Posterior cingulate gyrus (tissue), 11 donors: ENCODE measurements around the gene FAM193A.
A peak's percentile ranks its signal among the peaks of the same experiment; 100 is the strongest.

Experiments used
- DNase-seq, 10 donors: peaks; one replicate each; pipeline versions ENCODE4 v3.0.0 to v3.0.0-alpha.2; 2020 to 2021; ENCODE audit warnings: mixed read lengths in 3 of 10
- intact Hi-C: fragments of 100-400 bp; cut with DNase I; formaldehyde crosslinking; loops from one replicate; pipeline ENCODE4 v1.15.1; 2023

Gene FAM193A

DNA sequence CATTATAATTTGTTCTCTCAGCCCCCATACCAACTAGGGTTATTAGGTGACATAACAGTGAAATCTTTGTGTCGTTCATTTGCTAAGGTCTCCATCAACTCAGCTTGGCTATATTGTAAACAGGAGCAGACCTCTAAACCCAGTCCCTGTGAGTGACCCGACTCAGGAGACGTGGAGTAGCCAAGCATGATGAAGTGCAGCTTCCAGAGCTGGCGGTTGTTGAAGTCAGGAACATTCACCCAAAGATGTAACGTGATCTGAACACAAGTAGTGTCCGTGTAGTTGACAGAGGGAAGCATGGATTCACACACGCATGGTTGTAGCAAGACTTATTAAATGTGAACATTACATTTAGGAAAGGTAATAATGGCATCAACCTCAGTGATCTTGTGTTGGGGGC, 102.3 kb downstream of the FAM193A start:
- intact Hi-C loops, result no loop called here
- DNase-seq, result no peak

DNA sequence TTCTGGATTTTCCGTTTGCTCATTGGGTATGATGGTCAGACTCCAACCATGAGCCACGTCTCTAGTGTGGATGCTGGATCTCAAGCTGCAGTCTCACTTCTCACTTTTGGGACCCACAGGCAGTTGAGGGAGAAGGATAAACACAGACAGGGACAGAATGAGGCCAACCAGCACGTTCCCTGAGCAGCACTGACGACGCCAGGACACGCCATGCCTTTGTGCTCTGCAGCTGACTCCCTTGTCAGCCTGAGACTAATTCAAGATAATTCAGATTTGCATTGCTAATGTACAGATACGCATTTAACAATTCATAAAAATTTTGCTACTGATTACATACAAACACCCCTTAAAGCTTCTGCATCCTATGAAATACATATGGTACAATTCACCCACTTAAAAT, 106.5 kb downstream of the FAM193A start:
- DNase-seq, result peak in 1 of 10 donors; percentile 52
- intact Hi-C loops, result no loop called here

GRCh38 chr4:2643555-2643954, 107.1 kb downstream of the FAM193A start:
- intact Hi-C loops, result no loop called here
- DNase-seq, result peak in 1 of 10 donors; percentile 32

DNA sequence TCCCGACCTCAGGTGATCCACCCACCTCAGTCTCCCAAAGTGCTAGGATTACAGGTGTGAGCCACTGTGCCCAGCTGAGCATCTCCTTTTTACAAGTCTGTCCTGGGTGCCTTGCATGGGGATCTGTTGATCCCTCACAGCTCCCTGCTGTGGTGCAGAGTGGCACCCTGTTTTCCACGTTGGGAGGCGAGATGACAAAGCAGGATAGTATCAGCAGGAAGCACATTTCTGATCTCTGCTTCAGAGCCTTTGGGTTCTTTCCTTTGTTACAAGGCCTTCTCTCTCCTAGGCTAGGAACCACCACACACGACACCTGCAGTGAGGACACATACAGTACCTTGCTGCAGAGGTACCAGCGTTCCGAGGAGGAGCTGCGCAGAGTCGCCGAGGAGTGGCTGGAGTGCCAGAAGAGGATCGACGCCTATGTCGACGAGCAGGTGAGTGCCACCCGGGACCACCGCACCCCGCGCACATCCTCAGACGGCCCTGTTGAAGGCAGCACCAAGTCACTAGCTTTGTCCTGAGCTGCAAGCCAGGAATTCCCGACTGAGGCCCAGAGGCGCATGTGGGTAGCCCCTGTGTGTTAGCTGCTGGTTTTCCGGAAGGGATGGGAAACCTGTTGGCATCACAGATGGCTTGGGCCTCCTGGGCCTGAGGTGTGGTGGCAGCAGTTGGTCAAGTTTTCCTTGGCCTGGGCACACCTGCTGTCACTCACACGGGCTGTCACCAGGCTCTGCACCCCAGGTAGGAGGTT, 110.1 kb downstream of the FAM193A start:
- peak in 2 of 10 donors; percentile 53 to 69 for DNase-seq
- intact Hi-C loops, result no loop called here

GRCh38 chr4:2647403-2648158, 111.1 kb downstream of the FAM193A start:
- intact Hi-C loops, result no loop called here
- DNase-seq, result peak in 1 of 10 donors; percentile 24

DNA sequence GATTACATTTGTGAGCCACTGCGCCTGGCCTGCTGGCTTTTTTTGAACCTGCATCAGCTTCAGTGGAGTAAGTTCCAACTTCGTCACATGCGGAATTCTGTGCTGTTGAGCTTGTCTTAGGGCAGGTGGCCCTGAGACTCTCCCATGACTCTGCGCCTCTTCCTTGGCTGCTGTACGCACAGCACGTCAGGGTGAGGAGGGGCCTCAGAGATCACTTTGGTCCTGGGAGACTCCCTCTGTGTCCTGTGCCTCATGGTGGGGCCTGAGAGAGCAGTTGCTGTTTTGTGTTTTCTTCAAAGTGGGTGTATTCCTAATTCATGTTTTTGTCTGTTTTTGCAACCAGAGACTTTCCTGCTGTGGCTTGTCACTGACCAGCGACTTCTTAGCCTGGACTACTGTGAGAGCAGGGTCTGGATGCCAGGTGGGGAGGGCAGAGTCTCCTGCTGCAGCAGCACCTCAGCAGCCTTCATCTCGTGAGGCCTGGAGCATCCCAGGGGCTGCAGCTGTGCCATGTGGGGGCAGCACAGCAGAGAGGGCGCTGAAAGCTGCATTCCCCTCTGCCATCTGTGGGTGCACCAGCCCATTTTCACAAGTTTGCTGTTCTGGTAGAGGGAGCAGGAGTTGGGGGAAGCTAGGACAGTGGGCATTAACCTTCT, 111.8 kb downstream of the FAM193A start:
- intact Hi-C loops, result no loop called here

GRCh38 chr4:2649604-2650114, 113.2 kb downstream of the FAM193A start:
- intact Hi-C loops, result no loop called here
- DNase-seq, result peak in 1 of 10 donors; percentile 56

More for the DNA sequence above, 111.8 kb downstream of the FAM193A start:
- peak in 1 of 10 donors; percentile 36 for DNase-seq

- intact Hi-C loops, result no loop called here
- DNase-seq, result peak in 1 of 10 donors; percentile 34
These were observed 113.8 kb downstream of the FAM193A start for GRCh38 chr4:2650276-2650675.

GRCh38 chr4:2651546-2651945, 115.1 kb downstream of the FAM193A start:
- DNase-seq, result peak in 1 of 10 donors; percentile 36
- intact Hi-C loops, result no loop called here

- intact Hi-C loops, result no loop called here
- no peak for DNase-seq
These were observed 115.6 kb downstream of the FAM193A start for GRCh38 chr4:2651998-2652397.

DNA sequence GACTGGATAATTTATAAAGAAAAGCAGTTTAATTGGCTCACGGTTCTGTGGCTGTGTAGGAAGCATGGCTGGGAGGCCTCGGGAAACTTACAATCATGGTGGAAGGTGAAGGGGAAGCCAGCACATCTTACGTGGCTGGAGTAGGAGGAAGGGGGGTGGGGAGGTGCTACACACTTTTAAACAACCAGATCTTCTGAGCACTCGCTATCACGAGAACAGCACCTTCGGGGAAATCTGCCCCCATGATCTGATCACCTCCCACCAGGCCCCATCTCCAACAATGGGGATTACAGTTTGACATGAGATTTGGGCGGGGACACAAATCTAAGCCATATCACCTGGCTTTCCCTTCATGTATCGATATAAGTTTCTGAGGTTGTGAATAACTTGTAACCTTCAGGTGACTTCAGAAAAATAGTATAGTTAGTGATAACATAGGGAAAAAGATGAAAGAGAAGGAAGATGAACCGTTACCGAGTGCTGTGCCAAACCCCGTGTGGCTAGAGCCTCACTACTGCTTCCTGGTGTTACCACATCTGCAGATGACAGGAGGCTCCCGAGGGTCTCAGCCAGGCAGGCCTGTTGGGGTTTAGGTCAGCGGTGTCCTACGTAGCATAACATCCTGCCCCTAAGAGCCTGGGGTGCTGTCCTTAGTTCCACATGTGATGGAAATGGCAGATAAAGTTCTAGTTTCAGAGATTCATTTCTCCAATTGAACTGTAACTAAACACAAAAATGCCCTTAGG, 116.1 kb downstream of the FAM193A start:
- DNase-seq, result peak in 1 of 10 donors; percentile 66
- intact Hi-C loops, result no loop called here

DNA sequence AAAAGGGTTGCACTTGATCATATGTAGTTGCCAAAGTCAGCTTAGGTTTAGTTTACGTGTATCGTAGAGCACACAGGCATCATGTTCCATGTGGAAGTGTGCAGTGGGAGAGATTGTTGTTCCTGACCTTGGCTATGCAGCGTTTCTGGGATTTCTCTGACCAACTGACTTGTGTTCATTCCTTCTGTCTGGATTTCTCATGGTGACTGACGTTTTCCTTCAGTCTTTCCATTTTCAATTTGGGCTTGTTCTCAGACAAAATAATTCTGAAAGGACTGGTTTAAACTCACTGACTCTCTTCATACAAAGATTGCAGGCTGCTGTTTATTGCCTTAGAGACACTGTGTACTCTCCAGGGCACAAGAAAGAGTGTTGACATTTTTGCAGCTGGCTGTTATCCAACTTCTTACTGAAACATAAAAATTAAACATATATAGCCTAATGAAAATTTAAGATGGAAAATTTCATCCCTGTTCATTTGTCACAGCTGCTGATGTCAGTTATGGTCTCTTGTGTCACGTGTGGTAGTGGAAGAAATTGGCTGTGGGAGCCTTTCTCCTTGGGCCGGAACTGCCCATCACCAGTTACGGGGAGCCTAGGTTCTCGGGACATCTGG, 124.3 kb downstream of the FAM193A start:
- DNase-seq, result no peak
- intact Hi-C loops, result no loop called here

GRCh38 chr4:2662598-2662997, 126.2 kb downstream of the FAM193A start:
- intact Hi-C loops, result no loop called here

GRCh38 chr4:2663275-2663674, 126.8 kb downstream of the FAM193A start:
- no peak for DNase-seq

More at GRCh38 chr4:2662598-2662997, 126.2 kb downstream of the FAM193A start:
- no peak for DNase-seq

GRCh38 chr4:2666722-2667247, 130.3 kb downstream of the FAM193A start:
- DNase-seq, result no peak
- intact Hi-C loops, result no loop called here

More at GRCh38 chr4:2663275-2663674, 126.8 kb downstream of the FAM193A start:
- intact Hi-C loops, result no loop called here

DNA sequence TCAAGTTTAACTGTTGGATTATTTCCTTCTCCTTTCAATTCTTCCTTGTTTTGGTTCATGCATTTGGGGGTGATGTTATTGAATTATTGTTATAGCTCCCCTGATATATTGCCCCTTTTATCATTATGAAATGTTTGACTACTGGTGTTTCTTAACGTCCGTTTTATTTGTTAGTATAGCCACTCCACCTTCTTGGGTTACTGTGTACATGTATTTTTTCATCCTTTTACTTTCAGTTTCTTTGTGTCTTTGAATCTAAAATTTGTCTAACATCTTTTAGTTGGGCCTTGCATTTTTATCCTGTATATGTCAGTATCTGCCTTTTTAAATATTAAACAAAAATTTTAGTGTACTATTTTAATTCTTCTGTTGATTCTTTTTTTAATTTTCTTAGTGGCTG, 131.0 kb downstream of the FAM193A start:
- DNase-seq, result no peak
- intact Hi-C loops, result no loop called here

DNA sequence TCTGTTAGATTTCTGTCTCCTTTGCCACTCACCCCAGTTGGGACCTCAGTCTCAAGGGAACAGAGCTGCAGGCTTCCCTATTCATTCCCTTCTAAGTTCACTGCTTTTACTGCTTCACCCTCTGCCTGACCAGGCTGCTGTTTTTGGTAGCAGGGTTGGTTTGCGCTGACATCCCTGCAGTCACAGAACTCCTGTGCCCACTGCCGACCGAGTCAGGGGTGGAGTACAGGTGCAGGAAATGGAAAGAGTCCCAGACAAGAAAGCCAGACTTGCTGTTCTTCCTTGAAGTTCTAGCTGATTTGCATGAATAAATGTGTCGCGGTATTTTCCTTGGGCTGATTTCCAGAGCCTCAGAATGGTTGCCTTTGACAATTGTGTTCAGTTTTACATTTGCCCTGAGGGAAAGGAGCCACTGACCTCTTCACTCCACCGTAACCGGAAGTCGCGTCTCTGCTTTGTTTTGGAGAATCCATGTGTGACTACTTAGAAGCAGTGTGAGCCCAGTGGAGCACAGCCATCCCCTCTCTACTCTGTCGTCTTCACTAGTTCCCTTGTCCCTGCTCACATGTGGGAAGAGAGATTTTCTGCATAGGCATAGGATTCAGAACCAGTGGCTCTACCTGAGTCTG, 134.9 kb downstream of the FAM193A start:
- intact Hi-C loops, result no loop called here
- DNase-seq, result no peak

- intact Hi-C loops, result no loop called here
- DNase-seq, result no peak
These were observed 135.6 kb downstream of the FAM193A start for GRCh38 chr4:2672082-2672481.

- intact Hi-C loops, result no loop called here
- DNase-seq, result no peak
These were observed 136.3 kb downstream of the FAM193A start for GRCh38 chr4:2672700-2673099.
